SK-N-SH treated with all-trans-retinoic acid at 6 μM for 48 hours (cell line): ENCODE results near the gene CMKLR1.

Experiments used
- BACH2 ChIP-seq: fragments of 250-450 bp; sonication (Bioruptor Pico); IDR thresholded peaks from 2 replicates; pipeline ENCODE4 v1.9.0; 2021; ENCODE audit warnings: mild to moderate bottlenecking, borderline replicate concordance
- OSR1 ChIP-seq: fragments of 250-450 bp; sonication (Bioruptor Pico); IDR thresholded peaks from 2 replicates; pipeline ENCODE4 v1.8.0; 2022; ENCODE audit warnings: moderate library complexity, mild to moderate bottlenecking, inconsistent platforms
- RARB ChIP-seq: fragments of 250-450 bp; sonication (Bioruptor Pico); IDR thresholded peaks from 2 replicates; pipeline ENCODE4 v1.8.0; 2021; ENCODE audit warnings: mild to moderate bottlenecking, moderate library complexity
- SNAI2 ChIP-seq: fragments of 250-450 bp; sonication (Bioruptor Pico); IDR thresholded peaks from 2 replicates; pipeline ENCODE4 v1.5.0; 2020; ENCODE audit warnings: mild to moderate bottlenecking, moderate library complexity
- TOX ChIP-seq: fragments of 250-450 bp; sonication (Bioruptor Pico); IDR thresholded peaks from 2 replicates; pipeline ENCODE4 v1.8.0; 2021; ENCODE audit warnings: mild to moderate bottlenecking, moderate library complexity, borderline replicate concordance
- ZC3H10 ChIP-seq: fragments of 250-450 bp; sonication (Bioruptor Pico); IDR thresholded peaks from 2 replicates; pipeline ENCODE4 v1.5.1; 2021; ENCODE audit warnings: mild to moderate bottlenecking, moderate library complexity
- ZFP30 ChIP-seq: fragments of 450-650 bp; formaldehyde crosslinking; IDR thresholded peaks from 2 replicates; pipeline ENCODE4 v1.5.0; 2022; ENCODE audit warnings: mild to moderate bottlenecking, moderate library complexity
- ZNF565 ChIP-seq: fragments of 450-650 bp; formaldehyde crosslinking; conservative IDR thresholded peaks from 2 replicates; pipeline ENCODE4 v1.5.0; 2020; ENCODE audit warnings: low read depth, mild to moderate bottlenecking, moderate library complexity
- TF ChIP-seq, protein P1 (sequence below): fragments of 250-450 bp; sonication (Bioruptor Pico); IDR thresholded peaks from 2 replicates; pipeline ENCODE4 v1.8.0; 2020; ENCODE audit warnings: mild to moderate bottlenecking, moderate library complexity, borderline replicate concordance
- TF ChIP-seq, protein P2 (sequence below): fragments of 250-450 bp; sonication (Bioruptor Pico); IDR thresholded peaks from 2 replicates; pipeline ENCODE4 v1.5.1; 2021; ENCODE audit warnings: mild to moderate bottlenecking, moderate library complexity
- TF ChIP-seq, protein P3 (sequence below): fragments of 250-450 bp; sonication (Bioruptor Pico); IDR thresholded peaks from 2 replicates; pipeline ENCODE4 v1.5.0; 2020; ENCODE audit warnings: mild to moderate bottlenecking, moderate library complexity
- TF ChIP-seq, protein P4 (sequence below): fragments of 250-450 bp; sonication (Bioruptor Pico); IDR thresholded peaks from 2 replicates; pipeline ENCODE4 v1.5.1; 2020; ENCODE audit warnings: low read depth, mild to moderate bottlenecking, moderate library complexity

DNA sequence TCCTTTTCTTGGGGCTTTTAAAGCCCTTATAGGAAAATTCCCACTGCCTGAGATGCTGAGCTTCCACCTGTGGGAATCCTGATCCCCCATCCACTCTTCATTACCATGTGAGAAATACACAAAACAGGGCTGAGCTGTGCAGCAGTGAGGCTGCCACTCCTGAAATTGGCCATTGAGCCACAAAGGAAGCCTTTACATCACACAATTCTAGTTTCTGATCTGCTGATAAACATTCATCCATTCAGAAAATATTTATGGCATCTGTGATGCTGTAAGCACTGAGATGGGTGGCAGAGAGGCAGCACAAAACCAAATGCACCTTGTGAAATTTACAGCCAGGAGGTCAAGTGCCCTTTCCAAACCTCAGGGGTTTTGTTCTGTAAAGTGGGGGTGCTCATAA is 26.2 kb upstream of the CMKLR1 start:
- TF ChIP-seq, protein P1, sequence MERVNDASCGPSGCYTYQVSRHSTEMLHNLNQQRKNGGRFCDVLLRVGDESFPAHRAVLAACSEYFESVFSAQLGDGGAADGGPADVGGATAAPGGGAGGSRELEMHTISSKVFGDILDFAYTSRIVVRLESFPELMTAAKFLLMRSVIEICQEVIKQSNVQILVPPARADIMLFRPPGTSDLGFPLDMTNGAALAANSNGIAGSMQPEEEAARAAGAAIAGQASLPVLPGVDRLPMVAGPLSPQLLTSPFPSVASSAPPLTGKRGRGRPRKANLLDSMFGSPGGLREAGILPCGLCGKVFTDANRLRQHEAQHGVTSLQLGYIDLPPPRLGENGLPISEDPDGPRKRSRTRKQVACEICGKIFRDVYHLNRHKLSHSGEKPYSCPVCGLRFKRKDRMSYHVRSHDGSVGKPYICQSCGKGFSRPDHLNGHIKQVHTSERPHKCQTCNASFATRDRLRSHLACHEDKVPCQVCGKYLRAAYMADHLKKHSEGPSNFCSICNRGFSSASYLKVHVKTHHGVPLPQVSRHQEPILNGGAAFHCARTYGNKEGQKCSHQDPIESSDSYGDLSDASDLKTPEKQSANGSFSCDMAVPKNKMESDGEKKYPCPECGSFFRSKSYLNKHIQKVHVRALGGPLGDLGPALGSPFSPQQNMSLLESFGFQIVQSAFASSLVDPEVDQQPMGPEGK: no peak
- TF ChIP-seq, protein P2, sequence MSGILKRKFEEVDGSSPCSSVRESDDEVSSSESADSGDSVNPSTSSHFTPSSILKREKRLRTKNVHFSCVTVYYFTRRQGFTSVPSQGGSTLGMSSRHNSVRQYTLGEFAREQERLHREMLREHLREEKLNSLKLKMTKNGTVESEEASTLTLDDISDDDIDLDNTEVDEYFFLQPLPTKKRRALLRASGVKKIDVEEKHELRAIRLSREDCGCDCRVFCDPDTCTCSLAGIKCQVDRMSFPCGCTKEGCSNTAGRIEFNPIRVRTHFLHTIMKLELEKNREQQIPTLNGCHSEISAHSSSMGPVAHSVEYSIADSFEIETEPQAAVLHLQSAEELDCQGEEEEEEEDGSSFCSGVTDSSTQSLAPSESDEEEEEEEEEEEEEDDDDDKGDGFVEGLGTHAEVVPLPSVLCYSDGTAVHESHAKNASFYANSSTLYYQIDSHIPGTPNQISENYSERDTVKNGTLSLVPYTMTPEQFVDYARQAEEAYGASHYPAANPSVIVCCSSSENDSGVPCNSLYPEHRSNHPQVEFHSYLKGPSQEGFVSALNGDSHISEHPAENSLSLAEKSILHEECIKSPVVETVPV (CRISPR knock-in tag): no peak
- no peak for TF ChIP-seq OSR1 (CRISPR knock-in tag)
- TF ChIP-seq ZNF565 (CRISPR knock-in tag): no peak
- TF ChIP-seq TOX: no peak
- no peak for TF ChIP-seq RARB
- TF ChIP-seq SNAI2 (CRISPR knock-in tag): no peak
- no peak for TF ChIP-seq BACH2 (CRISPR knock-in tag)
- TF ChIP-seq ZFP30 (CRISPR knock-in tag): no peak
- TF ChIP-seq, protein P3, sequence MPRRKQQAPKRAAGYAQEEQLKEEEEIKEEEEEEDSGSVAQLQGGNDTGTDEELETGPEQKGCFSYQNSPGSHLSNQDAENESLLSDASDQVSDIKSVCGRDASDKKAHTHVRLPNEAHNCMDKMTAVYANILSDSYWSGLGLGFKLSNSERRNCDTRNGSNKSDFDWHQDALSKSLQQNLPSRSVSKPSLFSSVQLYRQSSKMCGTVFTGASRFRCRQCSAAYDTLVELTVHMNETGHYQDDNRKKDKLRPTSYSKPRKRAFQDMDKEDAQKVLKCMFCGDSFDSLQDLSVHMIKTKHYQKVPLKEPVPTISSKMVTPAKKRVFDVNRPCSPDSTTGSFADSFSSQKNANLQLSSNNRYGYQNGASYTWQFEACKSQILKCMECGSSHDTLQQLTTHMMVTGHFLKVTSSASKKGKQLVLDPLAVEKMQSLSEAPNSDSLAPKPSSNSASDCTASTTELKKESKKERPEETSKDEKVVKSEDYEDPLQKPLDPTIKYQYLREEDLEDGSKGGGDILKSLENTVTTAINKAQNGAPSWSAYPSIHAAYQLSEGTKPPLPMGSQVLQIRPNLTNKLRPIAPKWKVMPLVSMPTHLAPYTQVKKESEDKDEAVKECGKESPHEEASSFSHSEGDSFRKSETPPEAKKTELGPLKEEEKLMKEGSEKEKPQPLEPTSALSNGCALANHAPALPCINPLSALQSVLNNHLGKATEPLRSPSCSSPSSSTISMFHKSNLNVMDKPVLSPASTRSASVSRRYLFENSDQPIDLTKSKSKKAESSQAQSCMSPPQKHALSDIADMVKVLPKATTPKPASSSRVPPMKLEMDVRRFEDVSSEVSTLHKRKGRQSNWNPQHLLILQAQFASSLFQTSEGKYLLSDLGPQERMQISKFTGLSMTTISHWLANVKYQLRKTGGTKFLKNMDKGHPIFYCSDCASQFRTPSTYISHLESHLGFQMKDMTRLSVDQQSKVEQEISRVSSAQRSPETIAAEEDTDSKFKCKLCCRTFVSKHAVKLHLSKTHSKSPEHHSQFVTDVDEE (CRISPR knock-in tag): no peak
- no peak for TF ChIP-seq ZC3H10 (CRISPR knock-in tag)
- TF ChIP-seq, protein P4, sequence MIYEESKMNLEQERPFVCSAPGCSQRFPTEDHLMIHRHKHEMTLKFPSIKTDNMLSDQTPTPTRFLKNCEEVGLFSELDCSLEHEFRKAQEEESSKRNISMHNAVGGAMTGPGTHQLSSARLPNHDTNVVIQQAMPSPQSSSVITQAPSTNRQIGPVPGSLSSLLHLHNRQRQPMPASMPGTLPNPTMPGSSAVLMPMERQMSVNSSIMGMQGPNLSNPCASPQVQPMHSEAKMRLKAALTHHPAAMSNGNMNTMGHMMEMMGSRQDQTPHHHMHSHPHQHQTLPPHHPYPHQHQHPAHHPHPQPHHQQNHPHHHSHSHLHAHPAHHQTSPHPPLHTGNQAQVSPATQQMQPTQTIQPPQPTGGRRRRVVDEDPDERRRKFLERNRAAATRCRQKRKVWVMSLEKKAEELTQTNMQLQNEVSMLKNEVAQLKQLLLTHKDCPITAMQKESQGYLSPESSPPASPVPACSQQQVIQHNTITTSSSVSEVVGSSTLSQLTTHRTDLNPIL: no peak
